Hematopoietic multipotent progenitor cell treated with erythropoietin and hydrocortisone succinate and interleukin-3 and kit ligand, for 4 days (in vitro differentiated cells): Measurements from ENCODE around the gene ECE1.

Source experiments
- DNase-seq: peaks from one replicate; pipeline ENCODE4 v3.0.0-alpha.2; 2015

ECE1 gene

DNA sequence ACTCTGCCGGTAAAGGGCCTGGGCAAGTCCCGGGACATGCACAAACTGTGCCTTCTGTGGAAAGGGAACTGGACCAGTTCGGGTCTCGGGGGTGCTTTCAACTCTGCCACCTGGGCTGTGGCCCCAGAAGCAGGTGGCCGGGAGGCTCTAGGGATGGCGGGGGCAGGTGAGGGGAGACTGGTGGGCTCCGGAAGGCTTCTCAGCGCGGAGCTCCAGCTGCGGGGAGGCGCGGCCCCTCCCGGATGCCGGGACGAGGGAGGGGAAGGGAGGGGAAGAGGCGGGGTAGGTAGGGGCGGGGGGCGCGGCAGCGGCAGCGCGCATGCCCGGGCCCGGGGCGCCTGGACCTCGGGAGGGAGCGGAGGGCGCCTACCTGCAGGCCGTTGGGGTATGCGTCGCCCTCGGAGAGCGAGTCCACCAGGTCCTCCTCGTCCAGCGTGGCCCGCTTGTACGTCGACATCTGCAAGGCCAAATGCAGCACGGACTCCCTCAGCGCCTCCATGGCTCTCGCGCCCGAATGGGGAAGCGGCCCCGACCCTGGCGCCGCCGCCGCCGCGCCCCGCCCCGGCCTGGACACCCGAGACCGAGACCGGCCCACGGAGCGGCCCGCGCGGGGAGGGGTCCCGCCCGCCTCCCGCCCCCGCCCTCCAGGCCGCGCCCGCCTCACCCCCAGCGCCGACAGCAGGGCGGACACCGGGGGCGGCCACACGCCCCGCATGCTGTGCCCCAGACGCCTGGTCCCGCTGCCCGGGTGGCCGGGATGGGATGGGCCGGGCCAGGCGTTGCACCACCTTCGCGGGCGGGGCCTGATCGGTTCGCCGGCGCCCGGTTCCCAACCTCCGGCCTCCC, at the start of gene ECE1:
ECE1 (minus strand) TSS at position 764 of the 846 bp plus-strand sequence; CDS start at position 715, 49 bp downstream.
- peak; percentile 47 for DNase-seq

- no peak for DNase-seq
Observed at GRCh38 chr1:21339356-21340229, 49.3 kb upstream of the ECE1 start.

- no peak for DNase-seq
Observed at GRCh38 chr1:21338573-21339355, 48.5 kb upstream of the ECE1 start.

GRCh38 chr1:21337928-21338572, 47.8 kb upstream of the ECE1 start:
- peak; percentile 64 for DNase-seq

DNA sequence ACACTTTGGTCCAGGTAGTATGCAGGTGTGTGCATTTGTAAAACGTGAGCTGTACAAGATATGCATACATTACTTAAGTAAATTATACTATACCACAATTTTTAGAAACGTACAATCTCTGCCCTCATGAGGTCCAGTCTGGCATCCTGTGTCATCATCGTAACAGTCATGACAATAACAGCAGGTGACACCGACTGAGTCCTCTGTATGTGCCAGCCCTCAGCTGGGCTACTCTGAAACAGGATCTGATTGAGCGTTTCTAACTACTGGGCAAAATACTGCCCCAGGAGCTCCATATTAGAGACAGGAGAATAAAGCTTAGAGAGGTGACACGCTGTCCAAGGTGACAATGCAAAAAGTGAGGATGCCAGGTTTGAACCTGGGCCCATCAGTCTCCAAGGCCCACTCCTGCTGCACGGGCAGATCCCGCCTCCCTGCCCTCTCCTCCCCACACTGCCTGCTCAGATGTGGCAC, 47.2 kb upstream of the ECE1 start:
- no peak for DNase-seq

- DNase-seq = no peak
Observed at GRCh38 chr1:21337010-21337437, 46.8 kb upstream of the ECE1 start.

GRCh38 chr1:21335750-21336224, 45.5 kb upstream of the ECE1 start:
- DNase-seq = peak; percentile 88

DNA sequence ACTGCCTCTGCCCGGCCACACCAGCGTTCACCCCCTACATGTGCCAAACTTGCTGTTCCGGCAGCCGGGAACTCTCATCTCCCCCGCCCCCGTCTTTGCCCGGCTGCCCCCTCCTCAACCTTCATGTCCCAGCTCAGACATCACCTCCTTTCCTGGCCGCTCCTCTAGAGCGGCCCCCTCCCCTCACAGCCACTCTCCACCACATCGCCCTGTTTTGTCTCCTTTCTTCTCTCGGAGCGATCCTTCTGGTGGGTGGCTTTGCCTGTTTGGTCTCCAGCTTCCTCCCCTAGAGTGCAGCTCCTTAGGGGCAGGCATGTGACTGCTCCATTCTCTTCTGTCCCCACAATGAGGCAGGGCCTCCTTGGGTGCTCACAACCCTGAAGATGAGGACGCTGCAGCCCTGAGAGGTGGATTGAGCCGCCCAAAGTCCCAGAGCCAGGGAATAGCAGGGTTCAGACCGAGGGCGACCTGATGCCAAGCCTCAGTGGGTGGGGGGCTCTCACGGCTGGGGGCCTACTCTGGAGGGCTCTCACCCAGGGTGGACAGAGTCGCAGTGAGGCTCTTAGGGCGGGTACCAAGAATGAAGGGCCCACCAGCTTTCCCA, 44.9 kb upstream of the ECE1 start:
- DNase-seq = no peak

- peak; percentile 98 for DNase-seq
Observed at GRCh38 chr1:21334214-21335087, 44.2 kb upstream of the ECE1 start.

GRCh38 chr1:21333824-21334213, 43.6 kb upstream of the ECE1 start:
- DNase-seq = no peak

DNA sequence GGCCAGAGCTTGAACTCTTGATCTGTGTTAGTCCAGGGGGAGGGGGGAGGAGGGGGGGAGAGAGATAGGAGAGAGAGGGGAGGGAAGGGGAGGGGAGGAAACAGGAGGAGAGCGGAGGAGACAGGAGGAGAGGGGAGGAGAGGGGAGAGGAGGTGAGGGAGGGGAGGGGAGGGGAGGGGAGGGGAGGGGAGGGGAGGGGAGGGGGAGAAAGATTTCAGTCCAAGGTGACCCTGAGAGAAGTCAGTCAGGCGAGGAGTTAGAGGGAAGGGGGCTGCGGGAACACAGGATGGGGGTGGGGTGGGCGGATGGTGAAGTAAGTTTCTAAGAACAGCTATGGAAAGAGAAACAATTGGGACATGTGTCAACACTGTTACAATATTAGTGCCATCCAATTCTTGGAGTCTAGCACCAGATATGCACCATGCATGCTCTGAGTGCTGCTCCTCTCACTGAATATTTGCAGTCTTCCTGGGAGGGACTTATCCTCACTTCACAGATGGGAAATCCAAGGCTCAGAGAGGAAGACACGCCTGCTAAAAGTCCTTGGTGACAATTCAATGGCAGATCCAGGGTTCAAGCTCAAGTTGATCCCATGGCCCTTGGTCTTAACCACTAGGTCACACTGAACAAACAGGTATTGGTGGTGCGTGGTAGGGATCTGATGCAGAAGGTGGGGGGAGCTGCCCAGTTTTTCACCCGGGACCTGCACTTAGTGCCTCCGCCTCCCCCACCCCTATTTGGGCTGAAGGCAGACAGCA, 42.5 kb upstream of the ECE1 start:
- DNase-seq = no peak

- peak; percentile 59 for DNase-seq
Observed at GRCh38 chr1:21331752-21332478, 41.7 kb upstream of the ECE1 start.

DNA sequence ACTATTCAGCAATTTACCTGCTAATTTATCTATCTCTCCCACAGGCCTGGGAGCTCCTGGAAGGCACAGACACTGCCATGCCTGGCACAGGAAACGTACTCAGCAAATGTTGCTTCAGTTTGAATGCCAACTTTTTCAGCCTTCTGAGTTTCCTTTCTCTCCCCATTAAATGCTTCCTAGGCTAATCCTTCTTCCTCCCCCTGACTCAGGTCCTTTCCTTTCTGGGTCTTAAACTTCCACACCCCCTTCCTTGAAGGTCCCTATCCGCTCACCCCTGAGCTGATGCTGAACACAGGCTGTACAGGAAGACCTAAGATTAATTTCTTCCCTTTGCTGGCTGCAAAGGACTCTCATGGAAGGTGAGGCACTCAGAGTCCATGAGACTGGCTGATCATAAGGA, 40.3 kb upstream of the ECE1 start:
- DNase-seq = no peak

DNA sequence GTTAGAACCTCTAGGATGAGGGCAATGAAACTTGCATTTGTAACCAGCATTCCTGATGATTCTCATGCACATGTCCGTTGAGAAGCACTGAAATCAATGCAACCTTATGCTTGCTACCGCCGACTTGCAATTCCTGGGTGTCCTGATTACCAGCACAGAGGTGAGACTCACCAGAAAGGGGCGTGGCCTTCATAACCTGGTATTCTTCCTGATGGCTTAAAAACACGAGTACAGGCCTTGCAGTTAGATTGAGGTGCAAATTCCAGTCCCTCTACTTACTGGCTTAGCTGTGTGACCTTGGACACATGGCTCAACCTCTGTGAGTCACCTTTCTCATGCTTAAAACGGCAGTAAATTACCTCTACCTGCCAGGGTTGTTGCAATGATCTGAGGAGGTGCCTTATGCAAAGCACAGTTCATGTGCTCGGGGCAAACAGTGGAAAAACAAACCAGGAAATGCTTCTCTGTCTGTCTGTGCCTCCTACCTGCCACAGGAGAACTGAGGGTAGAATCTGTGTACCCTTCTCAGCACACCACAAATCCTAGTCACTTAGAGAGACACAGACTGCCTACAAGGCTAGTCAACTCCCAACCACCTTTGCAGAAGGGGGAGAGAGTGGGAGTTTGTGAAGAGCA, 39.1 kb upstream of the ECE1 start:
- DNase-seq = no peak

DNA sequence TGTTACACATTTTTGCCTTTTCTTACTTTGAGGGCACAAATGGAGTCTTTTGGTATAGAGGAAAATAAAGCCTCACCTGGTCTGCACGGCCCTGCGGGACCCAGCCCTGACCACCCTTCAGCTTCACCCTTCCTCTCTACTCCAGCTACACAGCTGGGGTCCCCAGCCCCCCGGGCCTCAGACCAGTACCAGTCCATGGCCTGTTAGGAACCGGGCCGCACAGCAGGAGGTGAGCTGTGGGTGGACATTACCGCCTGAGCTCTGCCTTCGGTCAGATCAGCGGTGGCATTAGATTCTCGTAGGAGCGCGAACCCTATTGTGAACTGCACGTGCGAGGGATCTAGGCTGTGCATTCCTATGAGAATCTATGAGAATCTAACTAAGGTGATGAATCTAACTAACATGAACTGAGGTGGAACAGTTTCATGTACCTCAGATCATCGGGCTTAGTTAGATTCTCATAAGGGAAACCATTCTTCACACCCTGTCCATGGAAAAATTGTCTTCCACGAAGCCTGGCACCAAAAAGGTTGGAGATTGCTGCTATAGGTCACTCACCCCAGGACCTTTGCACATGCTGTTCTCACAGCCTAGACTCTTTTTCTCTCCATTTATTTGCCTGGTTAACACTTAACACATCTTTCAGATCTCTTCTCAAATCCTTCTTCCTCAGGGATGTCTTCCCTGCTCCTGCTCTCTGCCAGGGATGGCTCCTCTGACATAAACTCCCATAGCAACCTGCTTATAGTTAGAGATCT, 37.5 kb upstream of the ECE1 start:
- DNase-seq = no peak

GRCh38 chr1:21326861-21327344, 36.6 kb upstream of the ECE1 start:
- no peak for DNase-seq

DNA sequence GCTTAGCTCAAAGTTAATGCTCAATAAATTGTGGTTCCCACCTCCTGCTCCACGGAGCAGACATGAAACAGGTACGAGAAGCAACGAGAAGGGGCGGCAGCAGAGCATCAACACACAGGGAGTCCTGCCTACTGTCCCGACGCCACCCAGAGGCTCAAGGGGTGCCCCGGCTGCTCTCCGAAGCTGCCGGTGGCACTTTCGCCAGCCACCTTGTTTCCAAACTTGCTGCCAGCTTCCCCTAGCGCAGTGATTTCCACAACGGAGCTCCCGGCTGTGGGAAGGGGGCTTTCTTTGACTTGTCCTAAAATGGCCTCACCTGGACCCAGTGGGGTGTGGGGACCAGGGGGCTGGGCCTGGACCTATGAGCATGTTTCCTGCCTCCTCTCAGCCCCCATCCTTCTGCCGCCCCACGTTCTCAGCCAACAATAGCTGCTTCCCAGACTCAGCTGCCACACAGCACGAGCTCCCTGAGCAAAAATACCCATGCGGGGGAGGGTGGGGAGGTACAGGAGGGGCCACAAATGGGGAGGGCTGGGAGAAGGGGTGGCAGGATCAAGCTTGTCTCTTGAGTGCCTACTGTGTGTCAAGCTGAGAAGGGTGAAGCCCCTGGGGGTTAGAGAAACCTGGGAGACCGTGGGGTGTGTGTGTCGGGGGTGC, 35.6 kb upstream of the ECE1 start:
- DNase-seq = no peak
